H9 (cell line): ENCODE data around the gene COG2. TPM values are rescaled to one million over a fixed set of nuclear protein-coding genes. Genes with fewer than 3 reads are reported as not detected.
"Not testable (repeated sequence)": the region's sequence is repeated elsewhere in the genome, so short reads cannot be mapped to it uniquely, and the experiment has no call there.

Source experiments
- DNase-seq: peaks from one replicate; pipeline ENCODE4 v3.0.0-alpha.2; 2017
- H2AFZ ChIP-seq: one replicate; pipeline ENCODE4 v1.6.1; 2013; ENCODE audit warnings: mild to moderate bottlenecking, low read length, control low read depth, moderate library complexity
- H2AK5ac ChIP-seq: 2 replicates; pipeline ENCODE4 v1.6.1; 2013; ENCODE audit warnings: low read length, control low read depth, mixed read lengths; ENCODE audit not compliant: insufficient read length
- H2BK120ac ChIP-seq: one replicate; pipeline ENCODE4 v1.6.1; 2013; ENCODE audit warnings: low read depth, mild to moderate bottlenecking, low read length, control low read depth, inconsistent platforms; ENCODE audit not compliant: poor library complexity, severe bottlenecking
- H2BK12ac ChIP-seq: 2 replicates; pipeline ENCODE4 v1.6.1; 2013; ENCODE audit warnings: low read length, control low read depth, mixed read lengths, low read depth; ENCODE audit not compliant: insufficient read length
- H2BK15ac ChIP-seq: 2 replicates; pipeline ENCODE4 v1.6.1; 2013; ENCODE audit warnings: low read depth, low read length, control low read depth
- H2BK20ac ChIP-seq: one replicate; pipeline ENCODE4 v1.6.1; 2013; ENCODE audit warnings: low read depth, mild to moderate bottlenecking, low read length, control low read depth, inconsistent platforms; ENCODE audit not compliant: poor library complexity, severe bottlenecking
- H2BK5ac ChIP-seq: 2 replicates; pipeline ENCODE4 v1.6.1; 2013; ENCODE audit warnings: low read length, control low read depth, mixed read lengths; ENCODE audit not compliant: insufficient read length
- H3K14ac ChIP-seq: 2 replicates; pipeline ENCODE4 v1.6.1; 2013; ENCODE audit warnings: low read length, control low read depth; ENCODE audit not compliant: insufficient read depth
- H3K18ac ChIP-seq: 2 replicates; pipeline ENCODE4 v1.6.1; 2013; ENCODE audit warnings: low read depth, mild to moderate bottlenecking, mixed read lengths, low read length, control low read depth; ENCODE audit not compliant: insufficient read length
- H3K23ac ChIP-seq: 2 replicates; pipeline ENCODE4 v1.6.1; 2013; ENCODE audit warnings: low read length, control low read depth, mixed read lengths, low read depth; ENCODE audit not compliant: insufficient read length
- H3K23me2 ChIP-seq: 2 replicates; pipeline ENCODE4 v1.6.1; 2013; ENCODE audit warnings: low read depth, mild to moderate bottlenecking, mixed read lengths, low read length, control low read depth; ENCODE audit not compliant: insufficient read length, poor library complexity, severe bottlenecking
- H3K27ac ChIP-seq: 2 replicates; pipeline ENCODE4 v1.5.1; 2013; ENCODE audit warnings: low read length, control low read depth, mixed read lengths, low read depth; ENCODE audit not compliant: insufficient read length
- H3K27me3 ChIP-seq: 2 replicates; pipeline ENCODE4 v1.6.1; 2013; ENCODE audit warnings: low read length, control low read depth, inconsistent platforms; ENCODE audit not compliant: insufficient read depth
- H3K4ac ChIP-seq: 2 replicates; pipeline ENCODE4 v1.6.1; 2013; ENCODE audit warnings: low read depth, mild to moderate bottlenecking, control low read depth, inconsistent platforms, low read length, moderate library complexity
- H3K4me1 ChIP-seq: 2 replicates; pipeline ENCODE4 v1.6.1; 2013; ENCODE audit warnings: low read length, control low read depth, inconsistent platforms; ENCODE audit not compliant: insufficient read depth
- H3K4me2 ChIP-seq: 2 replicates; pipeline ENCODE4 v1.6.1; 2013; ENCODE audit warnings: low read length, control low read depth, mixed read lengths; ENCODE audit not compliant: insufficient read length, insufficient read depth
- H3K56ac ChIP-seq: 2 replicates; pipeline ENCODE4 v1.6.1; 2013; ENCODE audit warnings: low read depth, mild to moderate bottlenecking, mixed read lengths, low read length, control low read depth; ENCODE audit not compliant: insufficient read length
- H3K79me1 ChIP-seq: 2 replicates; pipeline ENCODE4 v1.6.1; 2013; ENCODE audit warnings: low read depth, mild to moderate bottlenecking, moderate library complexity, low read length, control low read depth, inconsistent platforms; ENCODE audit not compliant: insufficient read depth, poor library complexity, severe bottlenecking
- H3K79me2 ChIP-seq: 2 replicates; pipeline ENCODE4 v1.6.1; 2013; ENCODE audit warnings: low read length, control low read depth, inconsistent platforms; ENCODE audit not compliant: insufficient read depth
- H3K9ac ChIP-seq: 2 replicates; pipeline ENCODE4 v1.6.1; 2013; ENCODE audit warnings: low read length, control low read depth, mixed read lengths; ENCODE audit not compliant: insufficient read length; ENCODE audit errors: extremely low read depth
- H3K9me3 ChIP-seq: one replicate; pipeline ENCODE4 v1.6.1; 2013; ENCODE audit warnings: low read depth, low read length, inconsistent platforms; ENCODE audit not compliant: control insufficient read depth
- H3T11ph ChIP-seq: one replicate; pipeline ENCODE4 v1.6.1; 2013; ENCODE audit warnings: mild to moderate bottlenecking, low read length, control low read depth, inconsistent platforms
- H4K20me1 ChIP-seq: one replicate; pipeline ENCODE4 v1.6.1; 2013; ENCODE audit not compliant: control insufficient read depth, insufficient read length, insufficient read depth
- H4K5ac ChIP-seq: 2 replicates; pipeline ENCODE4 v1.6.1; 2013; ENCODE audit warnings: low read depth, mild to moderate bottlenecking, mixed read lengths, low read length, control low read depth; ENCODE audit not compliant: insufficient read length
- H4K8ac ChIP-seq: replicated peaks from 2 replicates; pipeline ENCODE4 v1.6.1; 2013; ENCODE audit warnings: low read length, control low read depth, mixed read lengths, low read depth; ENCODE audit not compliant: insufficient read length
- H4K91ac ChIP-seq: 2 replicates; pipeline ENCODE4 v1.6.1; 2013; ENCODE audit warnings: low read depth, mild to moderate bottlenecking, moderate library complexity, mixed read lengths, low read length, control low read depth; ENCODE audit not compliant: insufficient read length
- H3K27ac Mint-ChIP-seq, 3 experiments: 2 replicates in 2 of 3; 3 replicates in 1 of 3; pipeline ENCODE4 v1.8.0; 2020 to 2021; ENCODE audit warnings: mixed read lengths in 3 of 3, mild to moderate bottlenecking in 1 of 3, moderate library complexity in 1 of 3
- H3K27me3 Mint-ChIP-seq: 2 replicates; pipeline ENCODE4 v1.8.0; 2021; ENCODE audit warnings: low read depth, mild to moderate bottlenecking, moderate library complexity, mixed read lengths
- H3K36me3 Mint-ChIP-seq, 3 experiments: 2 replicates in 2 of 3; 3 replicates in 1 of 3; pipeline ENCODE4 v1.8.0; 2020 to 2021; ENCODE audit warnings: low read depth in 3 of 3, mixed read lengths in 3 of 3; ENCODE audit not compliant: insufficient read depth in 1 of 3
- H3K4me1 Mint-ChIP-seq, 2 experiments: 2 replicates each; pipeline ENCODE4 v1.8.0; 2020; ENCODE audit warnings: mixed read lengths in 2 of 2
- H3K4me3 Mint-ChIP-seq, 2 experiments: 2 replicates in 1 of 2; 3 replicates in 1 of 2; pipeline ENCODE4 v1.8.0; 2020 to 2021; ENCODE audit warnings: mild to moderate bottlenecking in 2 of 2, mixed read lengths in 2 of 2, moderate library complexity in 1 of 2
- H3K9me3 Mint-ChIP-seq, 2 experiments: 2 replicates in 1 of 2; 3 replicates in 1 of 2; pipeline ENCODE4 v1.8.0; 2020; ENCODE audit warnings: mild to moderate bottlenecking in 2 of 2, mixed read lengths in 2 of 2, moderate library complexity in 1 of 2
- CTCF ChIP-seq: fragments of 200-600 bp; sonication (generic); conservative IDR thresholded peaks from 3 replicates; pipeline ENCODE4 v1.8.0; 2021; ENCODE audit warnings: antibody characterized with exemption, mild to moderate bottlenecking
- WGBS: extraction: QIAGEN DNeasy Blood & Tissue Kit; methylation state at CpG from one replicate; pipeline ENCODE4 v1.1.7; 2013; ENCODE audit warnings: missing lambda C conversion rate, low lambda C conversion rate, mixed read lengths; ENCODE audit not compliant: insufficient read length; ENCODE audit errors: extremely low coverage; 5-methylcytosine and 5-hydroxymethylcytosine counted together
- total RNA-seq: library from RNA; stranded (reverse); gene quantifications from 2 replicates; pipeline ENCODE4 v1.2.1, GENCODE V29; 2021

Gene COG2
- total RNA-seq, 1 experiment from 2014 or later = 42.2 TPM

DNA sequence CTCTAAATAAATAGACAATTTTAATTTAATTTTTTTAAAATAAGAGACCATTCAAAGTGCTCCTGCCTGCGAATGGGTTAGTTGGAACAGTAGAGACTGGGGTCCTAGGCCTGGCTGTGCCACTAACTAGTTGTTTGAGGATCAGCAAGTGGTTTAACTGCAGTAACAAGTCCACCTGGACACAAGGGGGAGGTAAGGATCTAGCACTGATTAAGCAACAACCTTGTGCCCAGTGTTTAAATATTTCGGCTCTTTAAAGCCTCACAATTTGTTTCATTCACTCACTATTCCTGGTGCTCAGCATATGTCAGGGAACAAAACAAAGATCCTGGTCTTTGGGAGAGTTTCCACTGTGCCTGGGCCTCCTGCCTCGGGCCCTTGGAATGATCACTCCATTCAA, 73.2 kb downstream of the COG2 start:
- Histone ChIP-seq H3K4me2 (no peak overlapping the region), H3K79me2 (no peaks in the 10 kb centered on the region), H4K5ac (no peak overlapping the region), H2AFZ (no peak overlapping the region), H4K91ac (no peak overlapping the region), H2BK20ac (no peak overlapping the region), H3K4me1 (no peaks in the 10 kb centered on the region), H2BK5ac (no peak overlapping the region), H3K27ac (no peak overlapping the region), H3K23ac (no peak overlapping the region), H3K23me2 (no peaks in the 10 kb centered on the region), H4K8ac (no peak overlapping the region), H2BK15ac (no peak overlapping the region), H2AK5ac (no peak overlapping the region), H2BK12ac (no peak overlapping the region), H3K4ac (no peak overlapping the region), H3K27me3 (no peaks in the 10 kb centered on the region), H3T11ph (no peak overlapping the region), H3K14ac (no peak overlapping the region), H4K20me1 (no peaks in the 10 kb centered on the region), H3K18ac (no peak overlapping the region), H3K9ac (no peak overlapping the region), H3K9me3 (no peaks in the 10 kb centered on the region), H2BK120ac (no peak overlapping the region), H3K56ac (no peak overlapping the region), H3K79me1 (no peaks in the 10 kb centered on the region)
- Mint-ChIP-seq H3K4me1 (peaks cover 11 to 20% of the 10 kb centered on the region in 2 experiments), H3K4me3 (no peak overlapping the region), H3K36me3 (no peaks in the 10 kb centered on the region), H3K27me3 (peaks cover 13% of the 10 kb centered on the region), H3K9me3 (peaks cover 0 to 3% of the 10 kb centered on the region in 2 experiments; a peak in 1 of 5 replicates), H3K27ac (no peak overlapping the region)
- peak; percentile 42; the same call in 2 of the 3 replicates for TF ChIP-seq CTCF
- no CpG with 5 or more reads among the region's 3 CpGs for WGBS
- DNase-seq = no peak

DNA sequence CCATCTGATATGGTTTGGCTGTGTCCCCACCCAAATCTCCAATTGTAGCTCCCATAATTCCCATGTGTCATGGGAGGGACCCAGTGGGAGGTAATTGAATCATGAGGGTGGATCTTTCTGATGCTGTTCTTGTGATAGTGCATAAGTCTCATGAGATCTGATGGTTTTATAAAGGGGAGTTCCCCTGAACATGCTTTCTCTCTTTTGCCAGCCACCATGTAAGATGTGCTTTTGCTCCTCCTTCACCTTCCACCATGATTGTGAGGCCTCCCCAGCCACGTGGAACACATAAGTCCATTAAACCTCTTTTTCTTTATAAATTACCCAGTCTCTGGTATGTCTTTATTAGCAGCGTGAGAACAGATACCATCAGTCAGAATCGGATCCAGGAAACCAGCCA, 74.2 kb downstream of the COG2 start:
- H3T11ph ChIP-seq, H3K56ac ChIP-seq, H3K23me2 ChIP-seq, H4K20me1 ChIP-seq, H2BK5ac ChIP-seq, H3K4ac ChIP-seq, H3K18ac ChIP-seq, H2BK12ac ChIP-seq, H3K23ac ChIP-seq, H2BK120ac ChIP-seq, H4K91ac ChIP-seq, H3K14ac ChIP-seq, DNase-seq, H3K9ac ChIP-seq, H3K27me3 ChIP-seq, H2BK20ac ChIP-seq, H4K8ac ChIP-seq, H4K5ac ChIP-seq, H2AK5ac ChIP-seq, H3K4me1 ChIP-seq, H3K36me3 Mint-ChIP-seq, H3K9me3 Mint-ChIP-seq, H2BK15ac ChIP-seq, H2AFZ ChIP-seq, H3K27ac ChIP-seq, H3K27ac Mint-ChIP-seq, H3K79me1 ChIP-seq, H3K4me3 Mint-ChIP-seq, H3K4me2 ChIP-seq, H3K9me3 ChIP-seq, H3K79me2 ChIP-seq: not testable (repeated sequence)
- Mint-ChIP-seq H3K27me3 (peaks cover 13% of the 10 kb centered on the region), H3K4me1 (peaks cover 11 to 20% of the 10 kb centered on the region in 2 experiments)
- no CpG with 5 or more reads among the region's 3 CpGs for WGBS
